HG03439 (cell line): ENCODE data around the gene DERA.
"Not testable (repeated sequence)": the region's sequence is repeated elsewhere in the genome, so short reads cannot be mapped to it uniquely, and the experiment has no call there.

ENCODE experiments used
- ATAC-seq: cut with Tn5 transposase; IDR thresholded peaks from one replicate; pipeline ENCODE4 v1.9.1; 2021; ENCODE audit warnings: mild to moderate bottlenecking, moderate library complexity; ENCODE audit not compliant: unreplicated experiment

DERA gene

GRCh38 chr12:15910864-15911721 lies at the start of gene DERA:
DERA (plus strand) TSS chr12:15911332; CDS start chr12:15911384, 52 bp downstream.
- ATAC-seq = peak; percentile 91

GRCh38 chr12:15861404-15861803 lies 49.7 kb upstream of the DERA start:
- ATAC-seq = no peak

- no peak for ATAC-seq
Observed at GRCh38 chr12:15862840-15863239, 48.3 kb upstream of the DERA start.

- no peak for ATAC-seq
Observed at GRCh38 chr12:15863372-15863771, 47.8 kb upstream of the DERA start.

- ATAC-seq = peak; percentile 94
Observed at GRCh38 chr12:15863984-15864383, 47.1 kb upstream of the DERA start.

GRCh38 chr12:15868186-15868585 lies 42.9 kb upstream of the DERA start:
- ATAC-seq = no peak

GRCh38 chr12:15873556-15873955 lies 37.6 kb upstream of the DERA start:
- no peak for ATAC-seq

- not testable (repeated sequence) for ATAC-seq
Observed at GRCh38 chr12:15874556-15875145, 36.5 kb upstream of the DERA start.

- ATAC-seq = no peak
Observed at GRCh38 chr12:15875863-15876262, 35.3 kb upstream of the DERA start.

GRCh38 chr12:15879413-15879812 lies 31.7 kb upstream of the DERA start:
- ATAC-seq = no peak

- ATAC-seq = no peak
Observed at GRCh38 chr12:15880721-15881120, 30.4 kb upstream of the DERA start.

GRCh38 chr12:15882118-15882971 lies 28.8 kb upstream of the DERA start, which contains the start of gene STRAP:
STRAP (plus strand) TSS chr12:15882387; CDS start chr12:15882708, 321 bp downstream.
- ATAC-seq = peak; percentile 98

- no peak for ATAC-seq
Observed at GRCh38 chr12:15883536-15883935, 27.6 kb upstream of the DERA start.

- ATAC-seq = no peak
Observed at GRCh38 chr12:15886372-15887042, 24.6 kb upstream of the DERA start.

GRCh38 chr12:15887043-15887817 lies 23.9 kb upstream of the DERA start:
- ATAC-seq = no peak

GRCh38 chr12:15892645-15893259 lies 18.4 kb upstream of the DERA start:
- no peak for ATAC-seq

- no peak for ATAC-seq
Observed at GRCh38 chr12:15893260-15893659, 17.9 kb upstream of the DERA start.

- ATAC-seq = no peak
Observed at GRCh38 chr12:15896867-15897266, 14.3 kb upstream of the DERA start.

GRCh38 chr12:15897433-15897832 lies 13.7 kb upstream of the DERA start:
- no peak for ATAC-seq
